ENCODE results near the gene ABCC11.
A peak's percentile ranks its signal among the peaks of the same experiment; 100 is the strongest.
"Not testable (repeated sequence)": the region's sequence is repeated elsewhere in the genome, so short reads cannot be mapped to it uniquely, and the experiment has no call there.

Gene ABCC11

DNA sequence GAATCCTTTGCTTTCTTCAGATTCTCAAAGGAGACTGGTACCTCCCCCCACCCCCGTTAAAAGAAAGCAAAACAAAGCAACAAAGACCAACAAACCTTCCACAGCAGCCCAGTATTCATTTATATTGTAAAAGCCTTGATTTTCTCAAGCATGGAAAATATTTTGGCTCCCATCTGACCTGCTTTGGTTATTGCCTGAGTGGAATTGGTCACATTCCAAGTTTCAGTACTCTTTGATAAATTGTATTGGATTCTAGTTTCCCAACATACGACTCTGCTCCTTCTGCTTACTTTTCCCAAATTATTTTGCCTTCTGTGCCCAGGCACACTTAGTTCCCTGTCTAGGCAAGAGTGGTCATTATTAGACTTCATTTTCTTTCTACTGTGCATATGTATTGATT, 1.3 kb downstream of the ABCC11 start:
- no peak for DNase-seq (ENCODE audit: low spot score)

DNA sequence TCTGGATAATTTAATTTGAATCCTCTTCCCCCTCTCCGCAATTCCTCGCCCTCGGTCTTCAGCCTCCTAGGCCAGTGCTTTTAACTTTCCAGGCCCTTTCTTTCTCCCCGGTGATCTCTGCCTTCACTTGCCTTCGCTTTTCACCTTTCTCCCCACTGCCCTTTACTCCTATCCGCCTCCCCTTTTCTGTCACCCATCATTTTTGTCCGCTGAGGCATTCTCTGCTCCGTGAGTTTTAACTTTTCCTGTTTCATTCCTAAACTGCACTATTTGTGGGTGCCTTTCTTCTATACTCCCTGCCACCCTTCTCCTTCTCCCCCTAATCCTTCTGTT, 2.5 kb downstream of the ABCC11 start:
- no peak for DNase-seq (ENCODE audit: low spot score)

DNA sequence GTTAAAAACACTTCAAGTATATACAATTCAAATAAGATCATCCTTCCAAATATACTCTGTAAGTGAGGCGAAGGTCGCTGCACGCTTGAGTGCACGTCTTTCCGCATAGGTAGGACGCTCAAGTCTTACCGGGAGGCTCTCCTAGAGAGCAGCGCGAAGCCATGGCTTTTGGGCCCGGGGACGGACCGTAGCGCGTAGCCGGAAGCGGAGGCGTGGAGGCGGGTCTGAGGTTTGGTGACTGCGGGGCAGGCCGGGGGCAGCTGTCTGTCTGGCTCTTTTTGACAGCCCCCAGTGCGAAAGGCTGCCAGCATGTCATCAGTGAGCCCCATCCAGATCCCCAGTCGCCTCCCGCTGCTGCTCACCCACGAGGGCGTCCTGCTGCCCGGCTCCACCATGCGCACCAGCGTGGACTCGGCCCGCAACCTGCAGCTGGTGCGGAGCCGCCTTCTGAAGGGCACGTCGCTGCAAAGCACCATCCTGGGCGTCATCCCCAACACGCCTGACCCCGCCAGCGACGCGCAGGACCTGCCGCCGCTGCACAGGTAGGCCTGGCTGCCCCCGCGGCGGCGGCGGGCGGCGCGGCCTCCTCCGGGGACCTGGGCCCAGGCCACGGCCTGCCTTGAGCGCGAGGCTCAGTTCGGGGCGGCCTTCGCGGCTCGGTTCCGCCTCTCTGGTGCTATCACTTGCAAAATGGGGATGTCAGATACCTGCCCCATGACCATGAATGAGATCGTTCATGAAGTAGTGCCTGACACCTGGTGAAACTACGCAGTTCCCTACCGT, 3.1 kb downstream of the ABCC11 start, which contains the start of gene LONP2:
LONP2 (plus strand) TSS at position 221 of the 783 bp plus-strand sequence; CDS start at position 310, 89 bp downstream.
- DNase-seq (ENCODE audit: low spot score) = peak; percentile 88

DNA sequence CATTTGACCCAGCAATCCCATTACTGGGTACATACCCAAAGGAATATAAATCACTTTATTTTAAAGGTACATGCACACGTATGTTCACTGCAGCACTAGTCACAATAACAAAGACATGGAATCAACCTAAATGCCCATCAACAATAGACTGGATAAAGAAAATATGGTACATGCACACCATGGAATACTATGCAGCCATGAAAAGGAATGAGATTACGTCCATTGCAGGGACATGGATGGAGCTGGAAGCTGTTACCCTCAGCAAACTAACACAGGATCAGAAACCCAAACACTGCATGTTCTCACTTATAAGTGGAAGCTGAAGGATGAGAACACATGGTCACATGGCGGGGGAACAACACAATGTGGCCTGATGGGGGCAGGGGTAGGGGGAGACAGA, 7.2 kb downstream of the ABCC11 start:
- not testable (repeated sequence) for DNase-seq (ENCODE audit: low spot score)

DNA sequence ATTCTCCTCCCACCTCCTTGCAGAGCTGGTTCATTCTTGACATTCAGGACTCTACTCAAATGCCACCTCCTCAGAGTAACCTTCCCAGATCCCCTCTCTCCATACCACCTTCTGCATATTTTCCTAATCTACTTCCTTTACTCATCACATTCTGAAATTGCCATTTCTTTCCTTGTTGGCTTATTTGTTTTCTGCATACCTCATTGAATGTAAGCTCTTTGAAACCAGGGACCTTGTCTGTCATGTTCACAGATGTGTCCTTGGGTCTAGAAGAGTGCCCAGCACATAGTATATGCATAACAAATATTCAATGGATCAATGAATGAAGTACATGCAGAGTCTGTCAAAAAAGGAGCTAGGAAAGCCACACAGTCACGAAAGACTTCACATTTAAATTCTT, 11.1 kb downstream of the ABCC11 start:
- no peak for DNase-seq (ENCODE audit: low spot score)

DNA sequence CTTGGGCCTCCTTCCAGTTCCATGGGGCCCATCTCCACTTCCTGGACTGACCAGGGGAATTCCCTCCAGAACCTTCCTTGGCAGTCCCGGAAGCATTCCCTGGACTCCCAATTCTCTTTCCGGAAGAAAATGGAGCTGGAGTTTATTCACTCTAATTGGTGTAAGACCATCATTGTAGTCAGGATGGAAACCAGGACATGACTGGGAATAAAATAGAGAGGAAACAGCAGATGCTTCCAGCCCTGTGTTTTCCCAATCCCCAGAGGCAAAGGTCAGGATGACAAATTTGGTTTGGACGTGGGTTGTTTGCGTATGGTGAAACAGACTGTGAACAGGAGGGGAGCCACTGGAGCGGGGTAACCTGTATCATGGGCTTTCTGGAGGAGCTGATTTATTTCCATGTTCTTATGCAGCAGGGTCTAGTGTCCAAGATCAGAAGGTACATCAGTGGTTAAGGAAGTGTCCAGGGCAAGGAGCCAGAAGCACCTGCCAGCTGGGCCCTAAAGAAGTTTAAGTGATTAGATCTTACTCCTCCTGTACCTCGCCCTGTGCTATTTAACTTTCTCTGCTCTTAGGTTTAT, 11.7 kb downstream of the ABCC11 start:
- no peak for DNase-seq (ENCODE audit: low spot score)

DNA sequence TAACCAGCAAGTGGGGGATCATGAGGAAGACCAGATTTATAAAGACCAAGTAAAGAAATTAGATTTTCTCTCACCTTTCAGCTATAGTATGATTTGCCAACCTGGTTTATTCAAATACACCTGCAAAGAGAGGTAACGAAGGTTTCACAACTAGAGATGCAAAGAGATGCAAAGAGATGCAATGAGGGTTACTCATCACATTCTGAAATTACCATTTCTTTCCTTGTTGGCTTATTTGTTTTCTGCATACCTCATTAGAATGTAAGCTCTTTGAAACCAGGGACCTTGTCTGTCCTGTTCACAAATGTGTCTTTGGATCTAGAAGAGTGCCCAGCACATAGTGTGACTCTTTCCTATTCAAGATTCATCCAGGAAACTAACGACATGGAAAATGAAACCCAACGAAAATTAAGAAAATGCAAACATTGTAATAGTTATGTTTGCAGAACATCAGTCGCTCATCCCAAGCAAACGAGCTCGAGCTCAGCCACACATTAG, 12.2 kb downstream of the ABCC11 start:
- no peak for DNase-seq (ENCODE audit: low spot score)

DNA sequence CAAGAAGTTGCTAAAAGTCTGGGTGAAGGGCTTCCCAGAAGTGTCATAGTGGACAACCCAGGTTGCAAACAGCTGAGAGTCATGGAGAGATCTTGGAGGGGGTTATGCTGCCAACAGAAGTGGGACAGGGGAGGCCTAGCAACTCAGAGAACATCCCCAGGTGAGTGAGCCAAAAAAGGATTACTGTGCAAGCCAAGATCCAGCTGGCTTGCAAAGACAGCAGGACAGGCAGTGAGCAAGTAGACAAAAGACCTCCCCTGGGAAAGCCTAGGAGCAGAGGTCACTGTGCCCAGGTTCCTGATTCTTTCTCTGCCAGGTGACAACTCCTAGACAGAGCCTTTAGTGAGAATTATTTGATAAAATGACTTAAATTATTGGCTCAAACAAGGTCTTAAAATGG, 12.7 kb downstream of the ABCC11 start:
- no peak for DNase-seq (ENCODE audit: low spot score)

DNA sequence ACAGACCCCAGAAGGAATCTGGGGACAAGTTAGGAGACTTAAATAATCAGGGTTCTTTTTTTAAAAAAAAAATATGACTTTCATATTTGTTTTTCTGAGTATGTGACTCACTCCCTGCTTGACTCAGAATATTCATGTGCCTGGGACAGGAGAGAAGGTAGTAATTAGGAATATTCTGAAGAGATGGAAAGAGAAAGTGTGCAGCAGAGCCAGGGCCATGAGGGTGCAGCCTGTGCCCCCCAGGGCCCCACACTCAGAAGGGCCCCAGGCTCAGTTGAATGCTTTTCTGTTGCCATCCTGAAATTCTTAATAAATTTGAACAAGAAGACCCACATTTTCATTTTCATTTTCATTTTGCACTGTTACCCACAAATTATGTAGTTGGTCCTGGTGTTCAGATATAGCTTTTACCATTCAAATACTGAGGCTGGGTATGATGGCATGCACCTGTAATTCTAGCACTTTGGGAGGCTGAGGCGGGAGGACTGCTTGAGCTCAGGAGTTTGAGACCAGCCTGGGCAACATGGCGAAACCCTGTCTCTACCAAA, 14.8 kb downstream of the ABCC11 start:
- no peak for DNase-seq (ENCODE audit: low spot score)

DNA sequence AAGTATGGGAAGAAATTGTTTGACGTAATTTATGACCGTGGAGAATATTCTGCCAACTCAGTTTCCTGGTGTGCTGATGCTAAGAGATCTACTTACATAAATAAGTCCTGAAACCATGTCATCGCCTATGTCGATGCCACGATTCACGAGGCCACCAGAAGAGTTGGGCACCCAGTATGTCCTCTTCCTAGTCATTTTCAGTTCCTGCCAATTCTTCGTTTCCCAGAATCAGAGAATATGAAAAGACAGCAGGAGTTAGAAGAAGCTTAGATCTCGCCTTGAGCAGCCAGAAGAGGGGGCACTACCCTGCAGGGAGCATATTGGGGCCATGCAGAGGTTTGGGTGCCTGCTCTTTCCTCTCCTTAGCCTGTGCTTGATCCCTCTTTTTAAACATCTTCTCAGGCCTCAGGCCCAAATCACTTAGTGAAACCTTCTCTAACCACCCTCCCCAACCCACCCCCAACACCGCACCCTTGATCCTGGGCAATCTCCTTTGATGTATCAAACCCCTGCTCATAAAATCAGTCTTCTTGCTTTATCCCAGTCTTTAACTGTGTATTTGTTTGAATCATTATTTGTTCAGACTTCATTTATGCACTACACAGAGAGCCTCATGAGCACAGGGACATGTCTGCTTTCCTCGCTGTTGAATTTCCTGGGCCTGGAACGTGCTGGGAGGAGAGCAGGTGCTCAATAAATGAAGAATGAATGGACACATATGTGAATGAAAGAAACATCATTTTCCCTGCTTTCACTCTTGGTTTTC, 15.4 kb downstream of the ABCC11 start:
- DNase-seq (ENCODE audit: low spot score) = no peak

DNA sequence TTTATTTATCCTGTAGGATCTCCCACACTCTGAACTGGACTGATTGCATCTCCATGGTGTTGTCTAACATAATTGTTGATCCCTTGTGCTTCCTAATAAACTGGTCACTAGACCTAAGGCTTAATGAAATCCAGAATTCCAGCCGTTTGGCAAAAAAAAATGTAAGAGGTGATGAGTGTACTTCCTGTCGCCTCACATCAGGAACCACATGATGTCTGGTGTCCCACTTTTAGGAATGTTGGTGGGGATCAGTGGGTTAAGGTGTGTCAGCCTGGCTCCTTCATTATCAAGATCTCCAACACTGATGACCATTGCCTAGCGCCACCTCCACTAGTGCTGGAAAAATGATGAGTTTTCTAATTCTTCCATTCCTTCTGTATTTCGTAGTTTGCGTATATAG, 21.9 kb downstream of the ABCC11 start:
- no peak for DNase-seq (ENCODE audit: low spot score)

DNA sequence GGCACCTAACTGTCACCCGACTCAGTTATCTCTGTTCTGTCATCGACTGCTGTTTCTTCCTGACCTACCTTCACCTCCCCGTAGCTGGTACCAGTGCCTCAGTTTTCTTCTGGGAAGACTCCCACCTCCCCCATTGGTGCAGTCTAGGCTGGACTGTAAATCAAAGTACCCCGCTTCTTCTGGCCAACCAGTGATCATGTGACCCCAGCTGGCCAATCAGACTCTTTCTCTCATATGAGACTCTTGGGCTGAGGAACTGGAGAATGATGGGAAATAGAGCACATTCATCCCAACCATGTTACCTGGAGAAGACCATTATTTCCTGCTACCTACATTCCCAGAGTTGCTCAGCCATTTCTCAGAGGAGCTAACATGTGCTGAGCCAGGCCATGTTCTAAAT, 23.8 kb downstream of the ABCC11 start:
- no peak for DNase-seq (ENCODE audit: low spot score)

DNA sequence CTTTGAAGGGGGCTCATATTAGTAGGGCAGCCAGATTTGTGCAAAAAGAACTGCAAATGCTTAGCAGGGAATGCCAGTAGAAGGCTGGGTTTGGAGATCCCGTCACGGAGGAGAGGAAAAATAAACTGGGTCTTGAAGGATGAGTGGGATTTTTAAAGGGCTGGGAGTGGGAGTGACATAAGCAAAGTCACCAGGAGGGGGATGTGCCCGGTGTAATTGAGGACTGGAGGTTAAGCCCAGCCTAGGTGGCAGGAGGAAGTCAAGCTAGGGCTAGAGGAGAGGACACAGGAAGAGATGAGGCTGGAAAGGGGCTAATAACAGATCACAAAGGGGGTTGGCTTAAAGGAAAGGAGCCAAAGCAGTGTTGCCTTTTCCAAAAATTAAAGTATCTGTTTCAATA, 26.4 kb downstream of the ABCC11 start:
- no peak for DNase-seq (ENCODE audit: low spot score)

DNA sequence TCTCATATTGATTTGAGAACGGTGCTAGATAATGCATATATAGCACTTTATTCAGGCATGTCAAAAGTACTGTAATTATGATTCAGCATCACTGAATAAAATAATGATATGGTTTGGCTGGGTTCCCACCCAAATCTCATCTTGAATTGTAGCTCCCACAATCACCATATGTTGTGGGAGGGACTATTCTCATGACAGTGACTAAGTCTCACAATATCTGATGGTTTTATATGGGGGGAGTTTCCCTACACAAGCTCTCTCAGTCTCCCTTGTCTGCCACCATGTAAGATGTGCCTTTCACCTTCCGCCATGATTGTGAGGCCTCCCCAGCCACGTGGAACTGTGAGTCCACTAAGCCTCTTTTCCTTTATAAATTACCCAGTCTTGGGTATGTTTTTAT, 28.9 kb downstream of the ABCC11 start:
- DNase-seq (ENCODE audit: low spot score) = no peak

DNA sequence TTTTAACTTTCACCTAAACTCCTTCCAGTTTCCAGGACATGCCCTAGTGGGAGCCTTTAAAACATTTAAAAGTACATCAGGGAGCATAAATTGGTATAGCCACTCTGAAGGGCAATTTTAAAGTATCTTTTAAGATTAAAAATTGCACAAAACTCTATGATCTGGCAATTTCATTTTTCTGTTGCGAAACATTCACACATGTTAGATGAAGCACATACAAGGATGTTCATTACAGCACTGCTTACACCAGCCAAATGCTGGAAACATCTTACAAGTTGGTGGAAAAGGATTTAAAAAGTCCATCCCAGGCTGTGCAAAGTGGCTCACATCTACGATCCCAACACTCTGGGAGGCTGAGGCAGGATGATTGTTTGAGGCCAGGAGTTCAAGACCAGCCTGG, 29.6 kb downstream of the ABCC11 start:
- DNase-seq (ENCODE audit: low spot score) = no peak

DNA sequence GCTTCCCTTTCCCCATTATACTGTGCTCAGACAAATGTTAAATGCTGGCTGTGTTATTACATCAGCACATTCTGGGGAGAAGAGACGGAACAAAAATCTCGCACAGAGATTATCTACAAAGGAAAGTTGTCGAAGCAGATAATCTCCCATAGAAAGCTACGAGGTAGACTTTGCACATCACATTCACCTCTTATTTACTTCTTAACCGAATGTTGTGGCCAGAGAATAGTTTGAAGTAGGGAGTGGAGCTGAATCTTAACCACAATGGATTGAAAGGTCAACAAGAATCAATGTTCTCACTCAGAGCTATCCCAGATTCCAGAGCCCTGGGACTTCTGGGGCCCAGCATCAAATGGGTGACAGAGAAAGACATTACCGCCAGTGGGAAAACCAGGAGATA, 31.6 kb downstream of the ABCC11 start:
- no peak for DNase-seq (ENCODE audit: low spot score)

DNA sequence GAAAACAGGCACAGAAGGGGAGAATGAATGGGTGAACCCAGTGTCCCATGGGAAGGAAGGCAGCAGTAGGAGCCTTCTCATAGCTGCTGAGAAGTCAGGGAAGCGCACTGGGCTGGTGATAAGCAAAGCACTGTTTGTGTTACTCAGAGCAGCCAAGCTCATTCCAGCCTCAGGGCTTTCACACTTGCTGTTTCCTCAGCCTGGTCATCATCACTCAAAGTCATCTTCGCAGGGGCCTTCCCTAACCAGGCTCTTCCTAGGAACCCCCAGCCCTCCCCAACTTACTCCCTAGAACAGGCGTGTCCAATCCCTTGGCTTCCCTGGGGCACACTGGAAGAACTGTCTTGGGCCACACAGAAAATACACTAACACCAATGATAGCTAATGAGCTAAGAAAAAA, 35.3 kb downstream of the ABCC11 start:
- no peak for DNase-seq (ENCODE audit: low spot score)

DNA sequence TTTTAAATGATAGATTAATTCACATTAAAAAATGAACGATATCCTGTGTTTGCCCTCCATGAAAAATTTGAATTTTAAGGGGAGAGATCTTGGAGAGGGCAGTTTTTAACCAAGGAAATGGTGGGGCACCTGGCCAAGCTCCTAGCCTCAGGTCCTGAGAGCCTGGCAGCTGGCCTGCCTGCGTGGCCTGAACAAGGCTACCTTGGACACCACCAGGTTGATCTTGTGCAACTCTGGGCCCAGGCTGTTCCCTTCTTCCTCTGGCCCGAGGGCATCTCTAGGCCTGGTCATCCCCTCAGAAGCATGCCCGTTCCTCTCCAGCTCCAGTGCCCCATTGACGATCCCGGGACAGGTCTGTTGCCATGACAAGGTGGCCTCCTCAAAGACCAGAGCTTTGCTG, 36.6 kb downstream of the ABCC11 start:
- no peak for DNase-seq (ENCODE audit: low spot score)

DNA sequence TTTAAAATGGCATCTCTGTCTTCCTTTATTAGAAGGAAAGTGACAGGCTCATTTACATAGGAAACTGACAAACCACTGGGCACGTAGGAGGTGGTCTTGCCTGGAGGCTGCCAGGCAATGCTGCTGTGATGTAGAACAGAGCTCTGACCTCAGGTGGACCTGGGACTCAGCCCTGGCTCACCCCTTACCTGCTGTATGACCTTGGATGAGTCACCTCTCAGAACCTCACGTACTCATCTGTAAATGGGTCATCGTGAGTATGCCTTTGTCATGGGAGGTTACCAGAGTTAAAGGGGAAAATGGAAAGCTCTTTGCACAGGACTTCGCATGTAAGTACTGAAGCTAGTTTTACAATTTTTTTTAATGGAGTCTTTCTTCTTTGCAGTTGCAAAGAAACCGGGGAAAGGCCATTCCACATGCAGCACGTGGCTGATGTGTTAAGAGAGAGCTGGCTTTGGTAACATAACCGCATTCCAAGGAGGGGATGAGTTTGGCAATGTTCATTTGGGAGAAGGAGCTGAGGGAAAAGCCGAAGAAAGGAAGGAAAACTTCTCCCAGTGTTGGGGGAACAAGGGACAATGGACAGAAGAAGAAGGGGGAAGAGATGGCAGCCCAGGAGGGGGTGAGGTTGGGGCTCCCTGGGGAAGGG, 40.6 kb downstream of the ABCC11 start:
- DNase-seq (ENCODE audit: low spot score) = no peak

DNA sequence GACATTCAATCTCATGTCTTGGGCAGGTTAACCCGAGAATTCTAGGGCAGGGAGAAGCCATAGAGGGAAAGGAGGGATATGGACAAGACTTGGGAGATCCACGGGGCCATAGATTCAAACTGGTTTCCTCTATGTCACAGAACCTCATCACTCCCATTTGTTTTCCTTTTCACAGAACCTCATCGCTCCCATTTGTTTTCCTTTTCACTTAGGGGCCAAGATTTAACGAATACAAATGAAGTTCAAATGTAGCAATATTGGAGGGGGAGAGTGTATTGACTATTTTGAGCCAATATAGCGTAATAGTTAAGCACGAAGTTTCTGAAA, 42.6 kb downstream of the ABCC11 start:
- no peak for DNase-seq (ENCODE audit: low spot score)

DNA sequence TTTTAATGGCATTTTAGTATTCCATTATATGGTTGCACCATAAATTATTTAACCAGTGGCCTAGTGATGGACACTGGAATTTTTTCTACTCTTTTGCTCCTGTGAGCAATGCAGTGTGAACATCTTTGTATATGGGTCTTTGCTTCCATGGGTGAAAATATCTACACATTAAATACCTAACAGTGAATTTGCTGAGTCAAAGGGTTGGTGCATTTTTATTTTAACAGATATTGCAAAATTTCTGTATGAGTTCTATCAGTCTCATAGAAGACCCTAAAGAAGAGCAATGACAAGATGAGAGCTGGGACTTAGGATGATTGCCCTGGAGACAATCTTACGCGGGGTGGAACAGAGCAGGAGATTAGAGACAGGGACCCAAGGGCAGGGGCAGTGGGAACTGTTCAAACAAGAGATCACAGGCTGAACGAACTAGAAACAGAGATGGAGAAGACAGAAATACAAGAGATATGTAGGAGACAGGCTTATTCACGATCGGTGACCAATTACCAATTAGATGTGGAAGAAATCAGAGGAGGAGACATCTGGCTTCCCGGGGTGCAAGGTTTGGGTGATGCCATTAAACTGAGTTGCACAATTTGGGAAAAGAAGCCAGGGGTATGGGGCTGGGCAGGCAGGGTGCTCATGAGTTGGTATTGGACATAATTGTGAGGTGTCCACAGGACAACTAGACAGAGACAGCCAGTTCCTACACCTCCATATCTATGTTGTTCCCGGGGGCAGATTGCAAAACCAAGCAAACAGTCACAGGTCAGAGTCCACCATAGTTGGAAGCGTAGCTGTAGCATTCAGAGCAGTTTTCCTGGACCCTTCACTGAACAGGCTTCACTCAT, 43.1 kb downstream of the ABCC11 start:
- no peak for DNase-seq (ENCODE audit: low spot score)

Data from SW480 (cell line).